NCI-H774 (cell line): ENCODE results near the gene STON1.
"Not testable (repeated sequence)": the region's sequence is repeated elsewhere in the genome, so short reads cannot be mapped to it uniquely, and the experiment has no call there.

Source experiments
- DNase-seq: peaks from one replicate; lab custom pipeline; 2025; lab: John Stamatoyannopoulos, UW

Gene STON1

DNA sequence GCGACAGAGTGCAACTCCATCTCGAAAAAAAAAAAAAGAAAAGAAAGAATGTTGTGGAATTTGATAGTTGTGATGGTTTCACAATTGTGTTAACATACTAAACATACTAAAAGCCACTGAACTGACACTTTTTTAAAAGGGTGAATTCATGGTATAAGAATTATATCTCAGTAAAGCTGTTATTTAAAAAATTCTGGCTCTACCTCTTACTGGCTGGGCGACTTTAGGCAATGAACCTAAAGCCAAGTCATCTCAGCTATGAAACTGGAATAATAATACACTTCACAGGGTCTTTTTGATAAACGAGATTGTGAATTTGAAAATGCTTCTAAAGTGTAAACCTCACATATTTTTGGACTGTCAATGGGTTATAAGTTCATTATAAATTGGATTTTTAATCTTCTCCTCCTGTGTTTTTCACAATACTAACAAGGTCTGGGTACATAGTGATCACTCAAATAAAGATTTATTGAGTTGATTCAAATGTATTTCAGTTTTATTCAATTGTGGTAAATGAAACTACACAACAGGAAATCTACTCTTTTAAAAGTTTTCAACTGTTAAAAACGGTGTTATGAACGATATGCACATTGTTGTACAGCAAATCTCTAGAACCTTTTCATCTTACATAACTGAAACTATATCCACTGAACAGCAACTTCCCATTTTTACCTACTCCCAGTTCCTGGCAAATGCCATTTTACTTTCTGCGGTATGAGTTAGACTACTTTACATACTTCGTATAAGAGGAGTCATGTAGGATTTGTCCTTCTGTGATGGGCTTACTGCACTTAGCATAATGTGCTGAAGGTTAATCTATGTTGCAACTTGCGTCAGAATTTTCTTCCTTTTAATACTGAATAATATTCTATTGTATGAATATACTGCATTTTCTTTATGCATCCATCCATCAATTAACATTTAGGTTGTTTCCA lies 44.7 kb downstream of the STON1 start:
- DNase-seq = no peak

DNA sequence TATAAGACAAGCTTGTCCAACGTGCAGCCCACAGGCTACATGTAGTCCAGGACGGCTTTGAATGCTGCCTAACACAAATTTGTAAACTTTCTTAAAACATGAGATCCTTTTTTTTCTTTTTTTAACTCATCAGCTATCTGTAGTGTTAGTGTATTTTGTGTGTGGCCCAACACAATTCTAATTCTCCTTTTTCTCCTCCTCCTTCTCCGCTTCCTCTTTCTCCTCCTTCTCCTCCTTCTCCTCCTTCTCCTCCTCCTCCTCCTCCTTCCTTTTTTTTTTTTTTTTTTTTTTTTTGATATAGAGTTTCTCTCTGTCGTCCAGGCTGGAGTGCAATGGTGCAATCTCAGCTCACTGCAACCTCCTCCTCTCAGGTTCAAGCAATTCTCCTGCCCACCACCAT lies 48.4 kb downstream of the STON1 start:
- DNase-seq = no peak

DNA sequence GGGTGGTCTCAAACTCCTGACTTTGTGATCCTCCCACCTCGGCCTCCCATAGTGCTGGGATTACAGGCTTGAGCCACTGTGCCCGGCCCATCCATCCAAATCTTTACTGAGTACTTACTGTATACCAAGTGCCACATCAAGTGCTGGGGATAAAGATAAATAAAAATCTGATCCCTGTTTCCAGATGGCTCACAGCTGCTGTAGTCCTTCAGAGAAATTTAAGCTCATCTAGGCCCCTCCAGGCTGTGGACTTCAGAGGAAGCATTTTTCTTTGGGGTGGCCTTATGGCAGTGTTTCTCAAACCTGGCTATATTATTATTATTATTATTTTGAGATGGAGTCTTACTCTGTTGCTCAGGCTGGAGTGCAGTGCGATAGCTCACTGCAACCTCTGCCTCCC lies 54.0 kb downstream of the STON1 start:
- DNase-seq = no peak

DNA sequence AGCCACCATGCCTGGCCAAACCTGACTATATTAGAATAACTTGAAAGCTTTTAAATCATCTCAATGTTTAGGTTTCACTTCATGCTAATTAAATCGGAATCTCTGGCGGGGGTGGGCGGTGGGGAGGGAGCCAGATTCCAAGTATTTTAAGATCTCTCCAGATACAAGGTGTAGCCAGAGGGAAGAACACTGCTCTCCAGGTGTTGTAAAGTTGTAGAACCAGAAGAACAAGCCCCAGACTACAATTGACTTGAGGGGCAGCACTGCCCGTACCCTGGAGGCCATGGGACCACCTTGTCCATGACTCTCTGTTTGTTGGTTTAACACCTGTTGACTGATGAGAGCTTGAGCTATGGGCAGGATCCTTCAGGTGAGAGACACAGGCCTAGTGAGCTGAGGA lies 54.6 kb downstream of the STON1 start:
- no peak for DNase-seq

DNA sequence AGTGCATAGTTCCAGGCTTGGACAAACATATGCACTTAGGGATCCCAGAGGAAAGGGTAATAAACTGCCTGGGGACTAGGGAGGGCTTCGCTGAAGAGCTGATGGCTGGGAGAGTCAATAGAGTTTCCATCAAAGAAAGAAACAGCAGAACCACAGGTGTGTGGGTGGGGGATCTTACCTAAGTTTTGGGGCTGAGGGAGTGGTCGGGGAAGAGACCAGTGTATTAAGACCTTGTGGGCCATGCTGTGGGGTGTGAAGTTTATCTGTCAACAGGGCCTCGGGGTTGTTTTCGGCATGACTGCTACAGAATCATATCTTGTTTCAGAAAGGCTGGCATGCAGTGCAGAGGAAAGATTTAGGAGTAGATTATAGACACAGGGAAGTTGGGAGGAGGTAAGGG lies 56.5 kb downstream of the STON1 start:
- DNase-seq = no peak

DNA sequence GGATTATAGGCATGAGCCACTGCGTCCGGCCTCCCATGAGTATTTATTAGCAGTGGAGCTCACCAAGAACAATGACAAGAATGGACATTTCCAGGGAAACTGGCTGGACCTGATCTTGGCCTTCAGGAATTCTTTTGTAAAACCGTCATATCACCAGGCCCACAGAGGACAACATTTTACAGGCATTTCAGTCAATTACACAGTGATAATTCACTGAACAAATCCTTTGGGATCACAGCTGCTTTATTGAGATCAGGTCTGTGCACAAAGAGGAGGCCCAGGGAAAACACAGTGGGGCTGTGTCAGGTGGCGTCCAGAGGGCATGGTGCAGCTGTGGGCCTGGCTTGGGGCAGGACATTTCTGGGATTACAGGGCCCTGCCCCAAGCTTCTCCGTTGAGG lies 57.6 kb downstream of the STON1 start:
- no peak for DNase-seq

DNA sequence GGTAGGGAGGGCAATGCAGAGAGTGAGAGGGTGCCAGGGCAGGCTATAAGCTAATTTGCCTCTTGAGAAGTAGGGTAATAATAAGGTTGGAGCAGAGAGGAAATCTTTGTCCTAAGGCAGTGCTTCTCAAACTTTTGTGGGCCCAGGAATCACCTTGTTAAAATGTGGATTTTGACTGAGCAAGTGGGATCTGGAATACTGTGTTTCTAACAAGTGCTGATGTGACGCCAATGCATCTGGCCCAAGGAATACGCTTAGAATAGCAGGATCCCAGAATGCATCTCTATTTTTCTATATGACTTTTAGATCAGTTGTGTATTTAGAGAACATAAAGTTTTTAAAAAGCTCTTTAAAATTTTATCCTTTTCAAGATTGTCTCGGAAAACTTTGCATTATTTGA lies 58.0 kb downstream of the STON1 start:
- DNase-seq = no peak

DNA sequence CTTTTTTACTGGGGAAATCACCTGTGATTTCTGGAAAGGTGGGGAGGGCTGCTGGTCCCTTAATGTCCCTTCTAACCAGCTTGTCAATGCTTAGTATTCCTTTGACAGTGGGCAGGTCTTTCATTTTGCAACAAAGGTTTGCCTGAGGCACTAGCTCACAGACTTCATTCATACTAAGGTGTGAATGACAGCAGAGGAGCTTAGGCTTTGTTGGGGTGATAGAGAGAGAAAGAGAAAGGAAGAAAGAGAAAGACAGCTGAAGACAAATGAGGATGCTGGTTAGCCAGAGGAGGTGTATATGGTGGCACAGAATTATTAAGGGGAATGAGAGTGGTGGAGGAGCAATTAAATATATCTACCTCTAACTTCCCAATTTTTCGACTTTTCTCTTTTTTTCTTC lies 58.8 kb downstream of the STON1 start:
- DNase-seq = no peak

DNA sequence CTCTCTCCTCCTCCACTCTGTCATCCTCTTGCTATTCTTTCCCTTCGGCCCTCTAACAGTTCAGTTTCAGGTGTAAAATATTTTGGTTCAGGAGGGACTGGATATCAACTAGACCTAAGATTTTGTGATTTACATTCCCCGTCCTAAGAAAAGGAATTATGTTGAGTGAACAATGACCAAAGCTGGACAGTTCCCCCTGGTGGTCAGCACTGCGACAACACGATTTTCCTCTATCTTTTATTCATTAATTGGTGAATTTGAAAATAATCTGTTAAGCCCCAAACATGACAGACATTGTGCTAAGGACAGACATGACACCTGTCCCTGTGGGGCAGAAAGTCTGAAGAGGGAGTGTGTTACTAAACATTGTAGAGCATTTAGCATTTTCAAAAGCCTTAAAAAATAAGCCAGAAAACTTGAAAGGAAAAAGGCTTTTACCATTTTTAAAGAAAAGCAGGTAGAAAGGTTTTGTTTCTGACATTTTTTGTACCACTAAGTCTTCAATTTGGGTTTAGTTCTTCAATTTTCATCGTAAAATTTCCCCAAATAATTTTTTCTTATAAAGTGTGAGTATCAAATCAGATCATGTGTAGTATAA lies 59.3 kb downstream of the STON1 start:
- DNase-seq = peak; percentile 4

DNA sequence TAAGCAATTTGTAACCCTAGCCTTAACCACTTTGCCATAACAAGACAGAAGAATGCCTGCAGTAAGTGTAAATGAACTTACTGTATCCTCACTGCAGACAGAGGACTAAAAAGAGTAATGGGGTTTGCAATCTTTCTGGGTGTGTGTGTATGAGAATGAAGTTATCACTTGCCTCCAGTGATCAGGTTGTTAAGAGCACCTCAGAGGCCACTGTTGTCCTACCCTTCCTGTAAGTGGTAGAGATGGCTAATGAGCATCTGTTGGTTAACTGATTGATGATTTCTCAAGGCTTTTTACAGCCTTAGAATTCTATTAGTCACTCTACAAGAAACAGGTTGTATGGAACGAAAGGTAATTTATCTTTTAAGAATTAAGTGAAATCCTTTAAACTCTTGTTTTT lies 60.1 kb downstream of the STON1 start:
- no peak for DNase-seq

DNA sequence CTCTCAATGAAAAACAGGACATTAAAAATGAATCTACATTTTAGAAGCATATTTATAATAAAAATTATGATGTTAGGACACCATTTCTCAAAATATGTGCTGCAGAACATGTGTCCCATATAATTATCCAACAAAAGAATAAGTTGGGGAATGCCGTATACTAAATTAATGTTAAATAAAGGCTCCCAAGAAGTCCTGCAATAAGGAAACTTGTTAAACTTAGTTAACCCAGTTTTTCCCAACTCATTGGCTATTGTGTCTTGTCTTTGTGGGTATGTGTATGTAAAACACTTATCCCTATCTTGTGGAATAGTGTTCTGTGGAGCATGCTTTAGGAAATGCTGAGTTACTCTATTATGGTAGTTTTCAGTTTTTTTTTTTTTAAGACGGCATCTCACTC lies 62.1 kb downstream of the STON1 start:
- no peak for DNase-seq

DNA sequence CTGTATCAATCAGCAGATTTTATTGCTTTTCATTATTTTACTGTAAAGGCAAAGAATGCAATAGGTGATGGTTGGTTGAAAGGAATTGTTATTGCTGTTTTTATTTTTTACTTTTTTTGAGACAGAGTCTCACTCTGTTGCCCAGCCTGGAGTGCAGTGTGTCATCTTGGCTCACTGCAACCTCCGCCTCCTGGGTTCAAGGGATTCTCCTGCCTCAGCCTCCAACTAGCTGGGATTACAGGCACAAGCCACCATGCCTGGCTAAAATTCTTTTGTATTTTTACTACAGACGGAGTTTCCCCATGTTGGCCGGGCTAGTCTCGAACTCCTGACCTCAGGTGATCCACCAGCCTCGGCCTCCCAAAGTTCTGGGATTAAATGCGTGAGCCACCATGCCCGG lies 66.8 kb downstream of the STON1 start:
- not testable (repeated sequence) for DNase-seq

DNA sequence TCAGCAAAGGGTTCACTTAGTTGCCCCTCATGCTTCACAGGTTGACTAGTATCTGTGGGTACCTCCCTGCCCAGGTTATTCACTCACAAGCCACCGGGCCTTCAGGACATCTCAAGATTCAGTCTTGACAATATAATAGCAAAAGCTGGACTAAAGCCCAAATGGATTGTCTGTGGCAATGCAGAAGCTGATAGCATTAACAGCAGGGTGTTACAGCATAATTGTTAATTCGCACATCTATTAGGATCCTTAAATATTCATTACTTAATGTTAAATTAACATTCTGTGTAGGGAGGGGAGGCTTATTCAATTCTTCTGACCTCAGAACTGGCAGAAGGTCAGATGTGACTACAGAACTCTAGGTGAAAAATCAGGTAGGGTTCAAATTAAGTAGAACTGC lies 67.5 kb downstream of the STON1 start:
- DNase-seq = no peak

DNA sequence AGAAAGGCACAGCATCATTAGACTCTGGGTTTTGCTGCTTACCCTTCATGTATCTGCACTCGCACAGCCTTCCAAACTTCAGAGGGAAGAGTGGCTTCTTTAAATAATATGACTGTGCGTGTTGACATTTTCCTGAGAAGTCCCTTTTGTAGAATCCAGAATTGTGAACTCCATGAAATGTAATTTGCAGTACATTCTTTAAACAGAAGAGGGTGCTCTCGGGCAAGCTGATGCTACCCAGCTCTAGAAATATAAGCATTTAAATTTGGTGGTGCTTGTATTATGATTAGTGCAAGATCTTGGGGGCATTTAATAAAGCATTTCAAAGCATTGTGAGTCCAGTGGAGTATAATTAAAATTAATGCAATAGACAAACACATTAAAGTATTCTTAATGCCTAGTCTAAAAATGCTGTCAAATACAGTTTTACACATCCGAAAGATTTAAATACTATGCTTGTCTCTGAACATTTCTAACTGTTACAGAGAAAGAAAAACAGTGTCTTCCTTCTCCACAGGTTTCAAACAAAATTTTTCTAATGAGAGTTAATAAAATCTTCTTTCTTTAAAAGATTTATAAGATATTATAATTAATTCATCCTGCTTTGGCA lies 70.4 kb downstream of the STON1 start:
- DNase-seq = peak; percentile 39

DNA sequence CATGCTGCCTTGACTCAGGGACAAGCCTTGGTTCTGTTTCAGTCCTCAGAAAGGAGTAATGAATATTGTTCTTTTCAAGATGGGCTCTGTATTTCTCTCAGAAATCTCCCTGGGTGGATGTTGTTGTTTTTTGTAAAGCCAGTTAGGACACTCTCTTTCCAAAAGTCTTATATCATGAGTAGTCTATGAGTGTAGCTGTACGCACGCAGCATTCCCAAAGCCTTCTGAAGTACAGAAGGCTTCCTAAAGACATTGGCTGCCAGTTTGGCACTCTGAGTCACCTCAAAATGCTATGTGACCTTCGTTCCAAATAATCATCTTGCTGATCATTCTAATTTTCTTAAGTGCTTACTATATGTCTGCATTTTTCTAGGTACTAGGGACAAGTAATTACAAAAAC lies 71.0 kb downstream of the STON1 start:
- no peak for DNase-seq

DNA sequence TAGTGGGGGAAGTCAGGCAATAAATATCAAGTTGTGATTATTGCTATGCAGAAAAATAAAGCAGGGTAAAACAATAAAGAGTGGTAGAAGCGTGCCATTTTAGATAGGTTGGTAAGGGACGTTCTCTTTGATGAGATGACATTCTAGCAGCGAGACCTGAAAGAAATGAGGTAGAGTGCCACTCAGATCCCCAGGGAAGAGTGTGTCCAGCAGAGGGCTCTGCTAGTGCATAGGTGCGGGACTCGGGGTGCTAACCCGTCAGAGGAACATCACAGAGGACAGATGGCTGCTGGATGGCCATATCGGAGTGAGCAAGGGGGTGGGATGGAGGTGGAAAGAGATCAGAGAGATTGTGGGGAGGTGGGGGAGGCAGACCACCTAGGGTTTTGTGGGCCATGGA lies 71.4 kb downstream of the STON1 start:
- peak; percentile 36 for DNase-seq

DNA sequence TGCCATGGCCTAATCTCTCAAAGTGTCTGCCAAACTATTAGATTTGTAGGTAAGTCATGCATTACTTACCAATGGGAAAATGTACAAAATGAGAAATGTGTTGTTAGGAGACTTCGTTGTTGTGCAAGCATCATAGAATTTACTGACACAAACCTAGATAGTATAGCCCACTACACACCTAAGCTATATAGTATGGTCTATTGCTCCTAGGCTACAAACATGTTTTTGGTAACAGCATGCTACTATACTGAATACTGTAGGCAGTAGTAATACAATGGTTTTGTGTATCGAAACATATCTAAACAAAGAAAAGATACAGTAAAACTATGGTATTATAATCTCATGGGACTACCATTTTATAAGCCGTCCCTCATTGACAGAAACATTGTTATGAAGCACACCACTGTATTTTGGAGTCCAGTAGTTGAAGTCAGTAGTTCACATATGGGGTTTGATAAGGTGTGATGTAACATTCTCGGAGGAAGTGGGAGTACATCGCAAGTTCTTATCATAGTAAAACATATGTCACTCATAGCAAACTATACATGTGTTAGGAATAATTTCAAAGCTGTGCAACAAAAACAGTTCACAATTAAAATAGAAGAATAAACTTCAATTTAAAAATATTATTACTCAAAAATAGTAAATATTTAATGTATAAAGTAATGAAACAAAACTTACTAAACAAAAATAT lies 75.7 kb downstream of the STON1 start:
- no peak for DNase-seq

DNA sequence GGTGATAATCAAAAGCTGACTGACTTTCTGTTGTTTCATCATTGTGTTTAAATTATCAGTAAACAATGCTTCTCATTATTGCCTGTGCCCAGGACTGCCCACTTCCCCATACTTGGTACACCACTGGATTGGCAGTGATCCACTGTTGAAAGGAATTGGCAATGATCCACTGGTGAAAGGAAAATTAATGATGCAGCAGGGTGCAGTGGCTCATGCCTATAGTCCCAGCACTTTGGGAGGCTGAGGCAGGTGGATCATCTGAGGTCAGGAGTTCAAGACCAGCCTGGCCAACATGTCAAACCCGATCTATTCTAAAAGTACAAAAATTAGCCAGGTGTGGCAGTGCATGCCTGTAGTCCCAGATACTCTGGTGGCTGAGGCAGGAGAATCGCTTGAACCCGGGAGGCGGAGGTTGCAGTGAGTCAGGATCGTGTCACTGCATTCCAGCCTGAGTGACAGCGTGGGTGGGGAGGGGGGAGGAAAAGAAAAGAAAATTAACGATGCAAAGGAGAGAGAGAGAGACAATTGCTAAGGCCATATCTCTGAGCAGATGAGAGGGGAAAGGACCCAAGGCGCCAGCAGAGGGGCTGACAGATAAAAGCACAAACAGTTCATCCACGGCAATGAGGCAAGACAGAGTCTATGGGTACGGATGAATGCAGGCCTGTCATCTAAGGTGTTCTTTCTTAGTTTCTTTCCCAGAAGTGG lies 77.5 kb downstream of the STON1 start:
- no peak for DNase-seq

DNA sequence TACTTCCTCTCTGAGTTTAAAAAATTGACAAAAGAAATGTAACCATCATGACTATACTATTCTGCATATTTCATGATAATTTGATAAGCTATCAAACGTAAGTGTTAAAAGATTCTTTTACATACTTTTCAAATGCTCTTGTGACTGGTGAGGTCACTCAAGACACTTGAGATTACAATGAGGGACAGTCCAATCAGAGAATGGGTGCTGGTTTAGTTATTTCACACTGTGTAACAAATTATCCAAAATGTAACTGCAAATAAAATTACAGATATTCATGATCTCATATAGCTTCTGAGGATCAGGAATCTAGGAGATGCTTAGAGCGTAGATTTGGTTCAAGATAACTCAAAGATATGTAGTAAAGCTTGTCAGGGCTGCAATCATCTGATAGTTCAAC lies 83.3 kb downstream of the STON1 start:
- no peak for DNase-seq

DNA sequence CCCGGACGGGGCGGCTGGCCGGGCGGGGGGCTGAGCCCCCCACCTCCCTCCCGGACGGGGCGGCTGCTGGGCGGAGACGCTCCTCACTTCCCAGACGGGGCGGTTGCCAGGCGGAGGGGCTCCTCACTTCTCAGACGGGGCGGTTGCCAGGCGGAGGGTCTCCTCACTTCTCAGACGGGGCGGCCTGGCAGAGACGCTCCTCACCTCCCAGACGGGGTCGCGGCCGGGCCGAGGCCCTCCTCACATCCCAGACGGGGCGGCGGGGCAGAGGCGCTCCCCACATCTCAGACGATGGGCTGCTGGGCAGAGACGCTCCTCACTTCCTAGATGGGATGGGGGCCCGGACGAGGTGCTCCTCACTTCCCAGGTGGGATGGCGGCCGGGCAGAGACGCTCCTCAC lies 84.6 kb downstream of the STON1 start:
- DNase-seq = not testable (repeated sequence)

DNA sequence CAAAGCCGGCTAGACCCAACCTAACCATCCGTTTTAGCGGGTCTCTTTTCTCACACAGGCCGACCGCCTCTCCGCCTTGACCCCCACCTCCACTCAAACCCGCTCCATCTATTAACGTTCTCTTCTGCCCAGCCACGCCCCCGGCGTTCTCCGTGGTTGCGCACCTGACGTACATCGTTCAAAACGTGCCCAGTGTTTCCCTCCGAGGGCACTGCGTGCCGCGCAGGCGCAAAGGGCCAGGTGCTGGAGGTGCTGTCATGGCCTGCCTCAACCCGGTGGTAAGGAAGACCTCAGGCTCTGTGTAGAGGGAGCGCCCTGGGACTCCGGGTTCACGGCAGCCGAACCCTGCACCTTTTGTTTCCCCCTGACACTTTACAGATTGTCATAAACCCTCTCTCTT lies 87.7 kb downstream of the STON1 start, which contains the start of gene GTF2A1L:
TSS of gene GTF2A1L (plus strand) at position 239 of the 400 bp plus-strand sequence. CDS start at position 258, 19 bp downstream.
- DNase-seq = no peak

DNA sequence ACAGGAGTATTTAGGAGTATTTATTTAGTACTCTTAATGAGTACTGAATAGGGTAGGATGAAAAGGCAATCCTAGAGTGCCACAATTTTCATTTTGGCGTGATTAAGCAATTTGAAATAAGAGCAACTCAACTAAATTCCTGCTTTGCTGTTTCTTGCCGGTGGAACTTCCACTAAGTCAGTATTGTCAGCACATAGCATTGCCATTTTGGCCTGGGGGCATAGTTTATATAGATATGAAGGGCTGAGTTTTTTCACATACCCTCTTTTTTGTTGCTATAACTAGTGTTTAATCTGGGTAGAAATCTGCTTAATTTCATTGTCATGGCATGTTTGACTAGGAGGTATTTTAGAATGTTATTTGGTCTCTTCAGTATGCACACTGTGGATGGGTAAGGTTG lies 89.6 kb downstream of the STON1 start:
- no peak for DNase-seq
